ENCODE data around the gene MFNG.

Gene MFNG

DNA sequence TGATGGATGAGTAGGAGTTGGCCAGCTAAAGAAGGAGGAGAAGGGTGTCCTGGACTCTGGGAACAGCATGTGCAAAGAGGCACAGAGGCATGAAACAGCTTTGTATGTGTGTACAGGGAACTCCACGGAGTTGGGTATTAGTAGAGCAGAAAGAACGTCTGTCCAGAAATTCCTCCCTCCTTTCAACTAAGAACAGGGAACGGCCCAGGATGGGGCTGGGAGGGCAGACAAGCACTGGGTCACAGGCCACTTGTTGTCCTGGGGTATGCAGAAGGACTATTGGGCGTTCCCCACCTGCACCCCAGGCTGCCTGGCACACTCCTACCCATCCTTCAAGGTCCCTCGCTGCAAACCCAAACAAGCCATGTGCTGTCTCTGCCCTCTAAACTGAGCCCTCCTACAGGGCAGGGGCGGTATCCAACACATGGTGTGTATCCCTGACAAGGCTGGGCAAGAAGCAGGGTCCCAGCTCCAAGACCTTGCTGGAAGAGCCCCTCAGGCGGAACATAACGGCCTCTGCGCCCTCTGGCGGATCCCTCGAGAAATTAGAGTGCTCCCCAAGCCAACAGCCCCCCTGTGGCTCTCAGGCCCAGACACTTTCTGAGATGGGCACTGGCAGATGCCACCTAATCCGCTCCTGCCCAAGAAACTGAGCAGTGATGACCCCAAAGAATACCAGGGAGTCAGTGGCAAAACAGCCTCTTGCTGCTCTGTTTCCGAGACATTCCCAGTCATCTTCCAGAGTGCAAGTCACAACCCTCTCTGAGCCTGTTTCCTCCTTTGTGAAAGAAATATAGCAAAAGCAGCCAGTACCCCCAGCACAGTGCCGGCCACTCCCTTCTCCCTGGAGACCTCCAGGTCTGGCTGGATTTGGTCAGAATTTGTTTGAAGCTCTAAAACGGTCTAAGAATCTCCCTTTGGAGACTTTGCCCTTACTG lies 57.3 kb downstream of the MFNG start (continued):
- TF ChIP-seq, protein P1, sequence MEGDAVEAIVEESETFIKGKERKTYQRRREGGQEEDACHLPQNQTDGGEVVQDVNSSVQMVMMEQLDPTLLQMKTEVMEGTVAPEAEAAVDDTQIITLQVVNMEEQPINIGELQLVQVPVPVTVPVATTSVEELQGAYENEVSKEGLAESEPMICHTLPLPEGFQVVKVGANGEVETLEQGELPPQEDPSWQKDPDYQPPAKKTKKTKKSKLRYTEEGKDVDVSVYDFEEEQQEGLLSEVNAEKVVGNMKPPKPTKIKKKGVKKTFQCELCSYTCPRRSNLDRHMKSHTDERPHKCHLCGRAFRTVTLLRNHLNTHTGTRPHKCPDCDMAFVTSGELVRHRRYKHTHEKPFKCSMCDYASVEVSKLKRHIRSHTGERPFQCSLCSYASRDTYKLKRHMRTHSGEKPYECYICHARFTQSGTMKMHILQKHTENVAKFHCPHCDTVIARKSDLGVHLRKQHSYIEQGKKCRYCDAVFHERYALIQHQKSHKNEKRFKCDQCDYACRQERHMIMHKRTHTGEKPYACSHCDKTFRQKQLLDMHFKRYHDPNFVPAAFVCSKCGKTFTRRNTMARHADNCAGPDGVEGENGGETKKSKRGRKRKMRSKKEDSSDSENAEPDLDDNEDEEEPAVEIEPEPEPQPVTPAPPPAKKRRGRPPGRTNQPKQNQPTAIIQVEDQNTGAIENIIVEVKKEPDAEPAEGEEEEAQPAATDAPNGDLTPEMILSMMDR (tag by site-specific recombination; IDR thresholded peaks at IDR 0.05), result peak; percentile 63
- TF ChIP-seq ZNF133 (tag by site-specific recombination; IDR thresholded peaks at IDR 0.05) (no peak), ZNF610 (tag by site-specific recombination; IDR thresholded peaks at IDR 0.05; ENCODE audit: borderline replicate concordance) (no peak), ZIC2 (tag by site-specific recombination; IDR thresholded peaks at IDR 0.05) (peak; percentile 65)

- ChIA-PET CTCF (interaction anchor here (0.5 to 5.4 kb wide), 12 partner anchors 10 to 1485 kb away, joined by 3 to 59 read pairs (median 4); no protein-coding TSS in a partner anchor), POLR2A (interaction anchor here (0.6 kb wide), 1 partner anchor 88 kb away, joined by 3 read pairs; no protein-coding TSS in a partner anchor)
- TF ChIP-seq KLF8 (tag by site-specific recombination; IDR thresholded peaks at IDR 0.05) (peak; percentile 17; the same call in 1 of the 2 replicates), FEZF1 (tag by site-specific recombination; IDR thresholded peaks at IDR 0.05) (no peak)
- no peaks in the 10 kb centered on the region for H3K36me3 ChIP-seq (ENCODE audit: control insufficient read depth in 2 of 2, insufficient read depth in 1 of 2, low read length in 2 of 2)
- peak overlapping the region; percentile 61 for H3K4me3 ChIP-seq (ENCODE audit: low read depth, low read length)
- H3K9me3 ChIP-seq (ENCODE audit: control insufficient read depth, insufficient read depth, low read depth, low read length), result no peaks in the 10 kb centered on the region
- H3K4me1 ChIP-seq (ENCODE audit: control insufficient read depth, insufficient read depth, low read length), result no peaks in the 10 kb centered on the region
- H3K27ac ChIP-seq (ENCODE audit: extremely low read depth, low read depth, low read length), result no peak overlapping the region; the same call in 1 of the 2 replicates
Measured at GRCh38 chr22:37427711-37428635, 58.2 kb downstream of the MFNG start.

GRCh38 chr22:37427135-37427710 lies 59.0 kb downstream of the MFNG start, which contains the start of gene ELFN2:
TSS of gene ELFN2 (minus strand) at chr22:37427479. CDS start at chr22:37375534, 51,945 bp downstream.
- H3K27ac ChIP-seq (ENCODE audit: extremely low read depth, low read depth, low read length), result peak within 1 kb of the TSS; percentile 24; the same call in 1 of the 2 replicates
- H3K9me3 ChIP-seq (ENCODE audit: control insufficient read depth, insufficient read depth, low read depth, low read length), result no peaks in the 10 kb centered on the region
- H3K4me1 ChIP-seq (ENCODE audit: control insufficient read depth, insufficient read depth, low read length), result no peaks in the 10 kb centered on the region
- H3K36me3 ChIP-seq (ENCODE audit: control insufficient read depth in 2 of 2, insufficient read depth in 1 of 2, low read length in 2 of 2), result no peaks in the 10 kb centered on the region
- ChIA-PET CTCF (interaction anchor here (0.6 kb wide), 1 partner anchor 136 kb away, joined by 3 read pairs; no protein-coding TSS in a partner anchor), POLR2A (no interaction called here)
- peak within 1 kb of the TSS; percentile 61 for H3K4me3 ChIP-seq (ENCODE audit: low read depth, low read length)
- TF ChIP-seq AEBP2 (tag by site-specific recombination; IDR thresholded peaks at IDR 0.05; ENCODE audit: borderline replicate concordance) (no peak), GLIS1 (tag by site-specific recombination; IDR thresholded peaks at IDR 0.05) (peak; percentile 22; the same call in 1 of the 2 replicates), ZBTB17 (tag by site-specific recombination; IDR thresholded peaks at IDR 0.05) (no peak), ZNF426 (tag by site-specific recombination; IDR thresholded peaks at IDR 0.05) (no peak), ZNF777 (tag by site-specific recombination; IDR thresholded peaks at IDR 0.05; ENCODE audit: borderline replicate concordance) (no peak), YY1 (tag by site-specific recombination; IDR thresholded peaks at IDR 0.05) (no peak), BCL11B (tag by site-specific recombination; IDR thresholded peaks at IDR 0.05; ENCODE audit: low read depth) (no peak), GLIS2 (tag by site-specific recombination; IDR thresholded peaks at IDR 0.05) (peak; percentile 68), ZNF121 (tag by site-specific recombination; IDR thresholded peaks at IDR 0.05) (no peak), ZFHX2 (tag by site-specific recombination; conservative IDR thresholded peaks at IDR 0.05) (peak; percentile 92), ZNF48 (tag by site-specific recombination; IDR thresholded peaks at IDR 0.05) (no peak), ZBTB8A (tag by site-specific recombination; IDR thresholded peaks at IDR 0.05) (no peak), ZNF157 (tag by site-specific recombination; IDR thresholded peaks at IDR 0.05) (no peak), ZFP37 (tag by site-specific recombination; IDR thresholded peaks at IDR 0.05) (no peak), ZNF707 (tag by site-specific recombination; IDR thresholded peaks at IDR 0.05) (no peak), ZNF354C (tag by site-specific recombination; IDR thresholded peaks at IDR 0.05; ENCODE audit: borderline replicate concordance, low read depth) (no peak), ZNF2 (tag by site-specific recombination; IDR thresholded peaks at IDR 0.05) (0 out of 2 replicates have a peak, but pooled peaks have one; percentile 22), ZSCAN23 (tag by site-specific recombination; IDR thresholded peaks at IDR 0.05) (no peak), ZNF114 (tag by site-specific recombination; IDR thresholded peaks at IDR 0.05) (no peak), ZNF175 (tag by site-specific recombination; IDR thresholded peaks at IDR 0.05) (no peak)
